ENCODE measurements around the gene ANO8.
A peak's percentile ranks its signal among the peaks of the same experiment; 100 is the strongest.

Gene ANO8

GRCh38 chr19:17328517-17329365 lies 5.9 kb downstream of the ANO8 start:
- no peak for DNase-seq

- DNase-seq = peak; percentile 28 to 45
Observed at GRCh38 chr19:17327654-17328516, 6.8 kb downstream of the ANO8 start.

GRCh38 chr19:17327068-17327653 lies 7.5 kb downstream of the ANO8 start:
- DNase-seq = no peak

- no peak for DNase-seq
Observed at GRCh38 chr19:17326595-17326966, 8.1 kb downstream of the ANO8 start.

GRCh38 chr19:17325881-17326594 lies 8.6 kb downstream of the ANO8 start:
- DNase-seq = no peak

GRCh38 chr19:17325133-17325532 lies 9.5 kb downstream of the ANO8 start:
- no peak for DNase-seq

GRCh38 chr19:17324357-17325114 lies 10.1 kb downstream of the ANO8 start:
- no peak for DNase-seq

GRCh38 chr19:17323964-17324332 lies 10.7 kb downstream of the ANO8 start:
- DNase-seq = peak; percentile 16 to 67

GRCh38 chr19:17323300-17323963 lies 11.2 kb downstream of the ANO8 start:
- no peak for DNase-seq

GRCh38 chr19:17322854-17323253 lies 11.8 kb downstream of the ANO8 start:
- DNase-seq = no peak

GRCh38 chr19:17321655-17322489 lies 12.8 kb downstream of the ANO8 start:
- DNase-seq = no peak

GRCh38 chr19:17320435-17320834 lies 14.2 kb downstream of the ANO8 start:
- no peak for DNase-seq

- no peak for DNase-seq
Observed at GRCh38 chr19:17319473-17320238, 15.0 kb downstream of the ANO8 start.

GRCh38 chr19:17318966-17319365 lies 15.7 kb downstream of the ANO8 start:
- no peak for DNase-seq

- DNase-seq = no peak
Observed at GRCh38 chr19:17314007-17314593, 20.6 kb downstream of the ANO8 start.

- DNase-seq = no peak
Observed at GRCh38 chr19:17312189-17313113, 22.2 kb downstream of the ANO8 start.

- no peak for DNase-seq
Observed at GRCh38 chr19:17311455-17312188, 23.0 kb downstream of the ANO8 start.

Measured in inflammatory macrophage (primary cell).